Uterus (tissue), 4 donors: Measurements from ENCODE around the gene ECD. TPM values are rescaled to one million over a fixed set of nuclear protein-coding genes. Genes with fewer than 3 reads are reported as not detected.
A peak's percentile ranks its signal among the peaks of the same experiment; 100 is the strongest.

Experiments
- DNase-seq, 2 donors: peaks; one replicate each; pipeline ENCODE4 v3.0.0-alpha.2; 2019 to 2020
- H3K27ac ChIP-seq, 2 donors: fragments of 200-600 bp; sonication (generic); 1 replicate in 1 of 2; 2 replicates in 1 of 2; pipeline ENCODE4 v1.5.1; 2016 to 2018
- H3K27me3 ChIP-seq, 2 donors: fragments of 200-600 bp; sonication (generic); one replicate each; pipeline ENCODE4 v1.5.1; 2018 to 2019; ENCODE audit warnings: control low read depth in 1 of 2
- H3K36me3 ChIP-seq, 2 donors: fragments of 200-600 bp; sonication (generic); one replicate each; pipeline ENCODE4 v1.5.1; 2019; ENCODE audit warnings: control low read depth in 1 of 2
- H3K4me1 ChIP-seq, 2 donors: fragments of 200-600 bp; sonication (generic); one replicate each; pipeline ENCODE4 v1.5.1; 2018 to 2019; ENCODE audit warnings: control low read depth in 1 of 2
- H3K4me3 ChIP-seq, 2 donors: fragments of 200-600 bp; sonication (generic); 1 replicate in 1 of 2; 2 replicates in 1 of 2; pipeline ENCODE4 v1.5.1; 2018 to 2019; ENCODE audit warnings: mild to moderate bottlenecking in 1 of 2
- H3K9me3 ChIP-seq, 2 donors: fragments of 200-600 bp; sonication (generic); one replicate each; pipeline ENCODE4 v1.5.1; 2019; ENCODE audit warnings: control low read depth in 1 of 2
- CTCF ChIP-seq, 4 experiments: fragments of 200-600 bp in 2 of 4; fragments of 450-650 bp in 2 of 4; sonication (generic) in 2 of 4; IDR thresholded peaks; one replicate each; pipeline ENCODE4 v1.5.1; 2016 to 2019; ENCODE audit warnings: antibody characterized with exemption in 4 of 4, mild to moderate bottlenecking in 2 of 4, moderate library complexity in 1 of 4
- POLR2A ChIP-seq, 2 donors: fragments of 450-650 bp; IDR thresholded peaks; one replicate each; pipeline ENCODE4 v1.6.1; 2016; ENCODE audit warnings: antibody characterized with exemption in 2 of 2, mild to moderate bottlenecking in 1 of 2, moderate library complexity in 1 of 2
- intact Hi-C: fragments of 100-400 bp; cut with DNase I; formaldehyde crosslinking; loops from one replicate; pipeline ENCODE4 v1.15.1; 2023; ENCODE audit warnings: low total_unique reads
- total RNA-seq, 4 donors: library from RNA; depleted of rRNA in 3 of 4; stranded (reverse); fragments of >200 nt in 3 of 4; gene quantifications; one replicate each; pipeline versions ENCODE4 v1.1.0 to v1.2.4, GENCODE V29; 2014 to 2023
- donor health status: DM: yes; HTN: yes; CAD: no.

Gene ECD
- total RNA-seq, 4 donors from 2014 or later = 18.4 to 37.8 (median 36.0) TPM

GRCh38 chr10:73169320-73169719 is 1.5 kb upstream of the ECD start:
- no peak for DNase-seq

GRCh38 chr10:73168465-73168803 is 626 bp upstream of the ECD start:
- Histone ChIP-seq H3K27me3 (no peaks in the 10 kb centered on the region), H3K4me3 (peak overlapping the region; percentile 97 to 98), H3K9me3 (no peaks in the 10 kb centered on the region), H3K27ac (peak overlapping the region; percentile 97 to 98), H3K36me3 (no peaks in the 10 kb centered on the region), H3K4me1 (no peaks in the 10 kb centered on the region)
- intact Hi-C loops = no loop called here
- no peak for TF ChIP-seq CTCF (IDR thresholded peaks at IDR 0.05)
- no peak for TF ChIP-seq POLR2A (IDR thresholded peaks at IDR 0.05)
- no peak for DNase-seq

More at GRCh38 chr10:73169320-73169719, 1.5 kb upstream of the ECD start:
- Histone ChIP-seq H3K27ac (no peak overlapping the region), H3K9me3 (no peaks in the 10 kb centered on the region), H3K27me3 (no peaks in the 10 kb centered on the region), H3K4me1 (no peaks in the 10 kb centered on the region), H3K36me3 (no peaks in the 10 kb centered on the region), H3K4me3 (no peak overlapping the region)
- intact Hi-C loops = no loop called here
- TF ChIP-seq CTCF (IDR thresholded peaks at IDR 0.05) (no peak), POLR2A (IDR thresholded peaks at IDR 0.05) (no peak)

GRCh38 chr10:73167458-73167782 is 388 bp downstream of the ECD start:
- intact Hi-C loops = no loop called here
- no peak for DNase-seq
- H3K36me3 ChIP-seq = no peaks in the 10 kb centered on the region
- H3K27ac ChIP-seq = peak overlapping the region; percentile 97 to 98
- H3K4me3 ChIP-seq = peak overlapping the region; percentile 97 to 98
- no peaks in the 10 kb centered on the region for H3K9me3 ChIP-seq
- no peaks in the 10 kb centered on the region for H3K27me3 ChIP-seq
- TF ChIP-seq CTCF (IDR thresholded peaks at IDR 0.05) (no peak), POLR2A (IDR thresholded peaks at IDR 0.05) (no peak)
- peaks cover 0 to 7% of the 10 kb centered on the region in 2 donors for H3K4me1 ChIP-seq

- TF ChIP-seq CTCF (IDR thresholded peaks at IDR 0.05) = no peak
- no peak for TF ChIP-seq POLR2A (IDR thresholded peaks at IDR 0.05)
- no peaks in the 10 kb centered on the region for H3K36me3 ChIP-seq
- peaks cover 0 to 7% of the 10 kb centered on the region in 2 donors for H3K4me1 ChIP-seq
- H3K9me3 ChIP-seq = no peaks in the 10 kb centered on the region
- peak overlapping the region; percentile 97 to 98 for H3K27ac ChIP-seq
- peak overlapping the region in 1 of 2 donors; percentile 98 for H3K4me3 ChIP-seq
- H3K27me3 ChIP-seq = no peaks in the 10 kb centered on the region
- intact Hi-C loops = no loop called here
- no peak for DNase-seq
Measured at GRCh38 chr10:73166972-73167371, 836 bp downstream of the ECD start.

GRCh38 chr10:73163096-73163495 is 4.7 kb downstream of the ECD start:
- peaks cover 0 to 7% of the 10 kb centered on the region in 2 donors for H3K4me1 ChIP-seq
- H3K27ac ChIP-seq = no peak overlapping the region
- no peaks in the 10 kb centered on the region for H3K27me3 ChIP-seq
- DNase-seq = no peak
- H3K36me3 ChIP-seq = no peaks in the 10 kb centered on the region
- H3K4me3 ChIP-seq = no peak overlapping the region
- no peaks in the 10 kb centered on the region for H3K9me3 ChIP-seq
- intact Hi-C loops = no loop called here
- TF ChIP-seq POLR2A (IDR thresholded peaks at IDR 0.05) (no peak), CTCF (IDR thresholded peaks at IDR 0.05) (no peak)
